HepG2 (cell line): ENCODE data around the gene APOLD1. TPM values are rescaled to one million over a fixed set of nuclear protein-coding genes. Genes with fewer than 3 reads are reported as not detected.

Experiments
- ARNTL ChIP-seq: sonication (generic); formaldehyde crosslinking; IDR thresholded peaks from 2 replicates; pipeline ENCODE4 v1.4.0; 2020; ENCODE audit warnings: mild to moderate bottlenecking, missing genetic modification reagents
- DMAP1 ChIP-seq: IDR thresholded peaks from 2 replicates; pipeline ENCODE4 v1.6.1; 2016
- ELK4 ChIP-seq: sonication (generic); formaldehyde crosslinking; IDR thresholded peaks from 2 replicates; pipeline ENCODE4 v1.9.0; 2021; ENCODE audit warnings: missing genetic modification reagents, borderline replicate concordance
- PLSCR1 ChIP-seq: sonication (generic); formaldehyde crosslinking; IDR thresholded peaks from 2 replicates; pipeline ENCODE4 v1.5.0; 2020; ENCODE audit warnings: missing genetic modification reagents, mild to moderate bottlenecking, borderline replicate concordance
- RARA ChIP-seq: IDR thresholded peaks from 2 replicates; pipeline ENCODE4 v1.6.1; 2016; ENCODE audit warnings: missing genetic modification reagents, missing compliant biosample characterization
- SOX5 ChIP-seq: IDR thresholded peaks from 2 replicates; pipeline ENCODE4 v1.6.1; 2016; ENCODE audit warnings: borderline replicate concordance
- ZBTB4 ChIP-seq: sonication (generic); formaldehyde crosslinking; IDR thresholded peaks from 2 replicates; pipeline ENCODE4 v1.4.0; 2020; ENCODE audit warnings: missing genetic modification reagents, mild to moderate bottlenecking, borderline replicate concordance
- ZFAT ChIP-seq: sonication (generic); formaldehyde crosslinking; conservative IDR thresholded peaks from 2 replicates; pipeline ENCODE4 v1.8.1; 2023; ENCODE audit warnings: missing genetic modification reagents, inconsistent platforms
- ZKSCAN8 ChIP-seq: IDR thresholded peaks from 2 replicates; pipeline ENCODE4 v1.6.1; 2016; ENCODE audit warnings: borderline replicate concordance, missing genetic modification reagents, missing compliant biosample characterization
- ZNF333 ChIP-seq: sonication (generic); formaldehyde crosslinking; IDR thresholded peaks from 2 replicates; pipeline ENCODE4 v1.4.0; 2020; ENCODE audit warnings: mild to moderate bottlenecking, missing genetic modification reagents, borderline replicate concordance
- ZNF766 ChIP-seq: sonication (generic); formaldehyde crosslinking; IDR thresholded peaks from 2 replicates; pipeline ENCODE4 v1.5.0; 2020; ENCODE audit warnings: missing genetic modification reagents, borderline replicate concordance
- ZSCAN20 ChIP-seq: sonication (generic); formaldehyde crosslinking; IDR thresholded peaks from 2 replicates; pipeline ENCODE4 v1.4.0; 2020; ENCODE audit warnings: missing genetic modification reagents, mild to moderate bottlenecking, borderline replicate concordance
- polyA plus RNA-seq, 8 experiments: library from polyadenylated mRNA; depleted of rRNA in 3 of 8; stranded (reverse) in 7 of 8; unstranded in 1 of 8; fragments of >200 nt; fragmentation: Illumina TruSeq in 4 of 8; extraction: Trizol in 4 of 8; gene quantifications; 2 replicates each; pipeline versions ENCODE4 v1.2.1 to v1.2.3, GENCODE V29; 2011 to 2016; ENCODE audit warnings: low read depth in 4 of 8, missing spikeins in 1 of 8, mixed read lengths in 1 of 8; ENCODE audit not compliant: insufficient read depth in 1 of 8
- total RNA-seq, 5 experiments: library from RNA; depleted of rRNA; stranded (reverse); fragments of >200 nt; fragmentation: Illumina TruSeq; extraction: Trizol; gene quantifications; 2 replicates each; pipeline ENCODE4 v1.2.3, GENCODE V29; 2016; ENCODE audit warnings: low read depth in 1 of 5
- TF ChIP-seq, protein P1 (sequence below): sonication (generic); formaldehyde crosslinking; IDR thresholded peaks from 2 replicates; pipeline ENCODE4 v1.9.0; 2022; ENCODE audit warnings: low read depth, missing genetic modification reagents
- TF ChIP-seq, protein P2 (sequence below): IDR thresholded peaks from 2 replicates; pipeline ENCODE4 v1.6.1; 2018; ENCODE audit warnings: missing genetic modification reagents
- TF ChIP-seq, protein P3 (sequence below): sonication (generic); formaldehyde crosslinking; IDR thresholded peaks from 2 replicates; pipeline ENCODE4 v1.4.0; 2020; ENCODE audit warnings: mild to moderate bottlenecking, missing genetic modification reagents
- TF ChIP-seq, protein P4 (sequence below), 2 experiments: fragments of 450-650 bp in 1 of 2; sonication (generic) in 1 of 2; formaldehyde crosslinking; IDR thresholded peaks; 2 replicates each; pipeline versions ENCODE4 v1.5.0 to v1.8.0; 2020 to 2022; ENCODE audit warnings: mild to moderate bottlenecking in 1 of 2, missing genetic modification reagents in 1 of 2
- TF ChIP-seq, protein P5 (sequence below): sonication (generic); formaldehyde crosslinking; IDR thresholded peaks from 2 replicates; pipeline ENCODE4 v1.8.1; 2023; ENCODE audit warnings: missing genetic modification reagents, mild to moderate bottlenecking, borderline replicate concordance

The APOLD1 gene
- total and polyA plus RNA-seq, 2 of the 13 experiments (the other 11 are each of a cell fraction or from before 2014, with no cell fraction given): 0.20 to 0.84 TPM

DNA sequence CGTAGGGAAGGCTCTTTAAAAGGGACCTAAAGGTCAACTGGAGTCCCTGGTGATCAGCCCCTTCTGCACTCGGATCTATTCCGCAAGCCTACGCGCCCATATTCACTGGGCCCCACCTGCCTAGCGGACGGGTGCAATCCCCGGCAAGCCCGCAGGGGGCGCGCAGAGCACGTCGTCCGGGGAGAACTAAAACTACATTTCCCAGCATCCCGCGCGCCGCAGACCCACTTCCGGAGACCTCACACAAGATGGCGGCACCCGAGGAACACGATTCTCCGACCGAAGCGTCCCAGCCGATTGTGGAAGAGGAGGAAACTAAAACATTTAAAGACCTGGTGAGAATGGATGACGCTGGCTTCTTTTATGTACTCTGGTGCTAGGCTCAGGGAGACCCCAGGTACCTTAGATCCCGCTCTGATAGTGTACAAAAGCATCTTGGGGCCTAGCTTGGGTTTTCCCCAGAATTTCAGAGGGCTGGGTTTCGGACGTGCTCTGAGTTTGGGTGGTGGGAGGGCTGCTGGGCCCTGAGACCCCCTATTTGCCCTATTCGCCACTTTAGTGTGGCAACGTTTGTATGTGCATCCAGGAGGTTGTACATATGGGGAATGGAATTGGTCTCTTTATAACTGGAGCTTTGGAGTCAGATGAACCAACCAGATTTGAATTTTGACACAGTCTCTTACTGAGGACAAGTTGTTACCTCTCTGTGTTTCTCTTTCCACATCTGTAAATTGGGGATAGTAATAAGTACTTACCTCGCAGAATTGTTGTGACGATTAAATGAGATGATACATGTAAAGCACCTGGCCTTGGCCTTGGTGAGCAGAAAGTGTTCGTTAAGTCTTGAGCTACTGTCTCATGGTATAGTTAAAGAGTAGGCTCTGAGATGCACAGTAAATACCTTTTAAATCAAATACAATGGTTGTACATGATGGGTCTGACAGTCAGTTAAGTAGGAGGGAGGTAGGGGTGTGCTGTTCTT lies 28.0 kb downstream of the APOLD1 start, which contains the start of gene DDX47 (continued):
- no peak for TF ChIP-seq ZNF766 (CRISPR knock-in tag)
- TF ChIP-seq RARA (CRISPR knock-in tag): no peak
- no peak for TF ChIP-seq ZKSCAN8 (CRISPR knock-in tag)
- TF ChIP-seq, protein P1, sequence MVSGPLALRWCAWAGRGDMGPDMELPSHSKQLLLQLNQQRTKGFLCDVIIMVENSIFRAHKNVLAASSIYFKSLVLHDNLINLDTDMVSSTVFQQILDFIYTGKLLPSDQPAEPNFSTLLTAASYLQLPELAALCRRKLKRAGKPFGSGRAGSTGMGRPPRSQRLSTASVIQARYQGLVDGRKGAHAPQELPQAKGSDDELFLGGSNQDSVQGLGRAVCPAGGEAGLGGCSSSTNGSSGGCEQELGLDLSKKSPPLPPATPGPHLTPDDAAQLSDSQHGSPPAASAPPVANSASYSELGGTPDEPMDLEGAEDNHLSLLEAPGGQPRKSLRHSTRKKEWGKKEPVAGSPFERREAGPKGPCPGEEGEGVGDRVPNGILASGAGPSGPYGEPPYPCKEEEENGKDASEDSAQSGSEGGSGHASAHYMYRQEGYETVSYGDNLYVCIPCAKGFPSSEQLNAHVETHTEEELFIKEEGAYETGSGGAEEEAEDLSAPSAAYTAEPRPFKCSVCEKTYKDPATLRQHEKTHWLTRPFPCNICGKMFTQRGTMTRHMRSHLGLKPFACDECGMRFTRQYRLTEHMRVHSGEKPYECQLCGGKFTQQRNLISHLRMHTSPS: no peak
- TF ChIP-seq PLSCR1: no peak
- TF ChIP-seq ELK4 (CRISPR knock-in tag): peak; percentile 52; the same call in 1 of the 2 replicates
- no peak for TF ChIP-seq ZBTB4 (CRISPR knock-in tag)
- TF ChIP-seq ZSCAN20 (CRISPR knock-in tag): no peak
- TF ChIP-seq ZFAT (CRISPR knock-in tag): no peak
- peak; percentile 38; the same call in 1 of the 2 replicates for TF ChIP-seq SOX5 (CRISPR knock-in tag)
- TF ChIP-seq, protein P2, sequence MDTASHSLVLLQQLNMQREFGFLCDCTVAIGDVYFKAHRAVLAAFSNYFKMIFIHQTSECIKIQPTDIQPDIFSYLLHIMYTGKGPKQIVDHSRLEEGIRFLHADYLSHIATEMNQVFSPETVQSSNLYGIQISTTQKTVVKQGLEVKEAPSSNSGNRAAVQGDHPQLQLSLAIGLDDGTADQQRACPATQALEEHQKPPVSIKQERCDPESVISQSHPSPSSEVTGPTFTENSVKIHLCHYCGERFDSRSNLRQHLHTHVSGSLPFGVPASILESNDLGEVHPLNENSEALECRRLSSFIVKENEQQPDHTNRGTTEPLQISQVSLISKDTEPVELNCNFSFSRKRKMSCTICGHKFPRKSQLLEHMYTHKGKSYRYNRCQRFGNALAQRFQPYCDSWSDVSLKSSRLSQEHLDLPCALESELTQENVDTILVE (CRISPR knock-in tag): no peak; the same call in 1 of the 2 replicates
- TF ChIP-seq, protein P3, sequence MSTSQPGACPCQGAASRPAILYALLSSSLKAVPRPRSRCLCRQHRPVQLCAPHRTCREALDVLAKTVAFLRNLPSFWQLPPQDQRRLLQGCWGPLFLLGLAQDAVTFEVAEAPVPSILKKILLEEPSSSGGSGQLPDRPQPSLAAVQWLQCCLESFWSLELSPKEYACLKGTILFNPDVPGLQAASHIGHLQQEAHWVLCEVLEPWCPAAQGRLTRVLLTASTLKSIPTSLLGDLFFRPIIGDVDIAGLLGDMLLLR (CRISPR knock-in tag): peak; percentile 82; the same call in 1 of the 2 replicates
- TF ChIP-seq, protein P4, sequence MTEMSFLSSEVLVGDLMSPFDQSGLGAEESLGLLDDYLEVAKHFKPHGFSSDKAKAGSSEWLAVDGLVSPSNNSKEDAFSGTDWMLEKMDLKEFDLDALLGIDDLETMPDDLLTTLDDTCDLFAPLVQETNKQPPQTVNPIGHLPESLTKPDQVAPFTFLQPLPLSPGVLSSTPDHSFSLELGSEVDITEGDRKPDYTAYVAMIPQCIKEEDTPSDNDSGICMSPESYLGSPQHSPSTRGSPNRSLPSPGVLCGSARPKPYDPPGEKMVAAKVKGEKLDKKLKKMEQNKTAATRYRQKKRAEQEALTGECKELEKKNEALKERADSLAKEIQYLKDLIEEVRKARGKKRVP (CRISPR knock-in tag; IDR thresholded peaks at IDR 0.05): peak in 1 of 2 experiments; percentile 12; a peak in 1 of 4 replicates
- peak; percentile 48; the same call in 1 of the 2 replicates for TF ChIP-seq DMAP1 (CRISPR knock-in tag)
- TF ChIP-seq, protein P5, sequence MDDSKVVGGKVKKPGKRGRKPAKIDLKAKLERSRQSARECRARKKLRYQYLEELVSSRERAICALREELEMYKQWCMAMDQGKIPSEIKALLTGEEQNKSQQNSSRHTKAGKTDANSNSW (CRISPR knock-in tag): no peak
- no peak for TF ChIP-seq ARNTL
- no peak for TF ChIP-seq ZNF333 (CRISPR knock-in tag)
